HG03571 (cell line): ENCODE results near the gene LRP5.
"Not testable (repeated sequence)": the region's sequence is repeated elsewhere in the genome, so short reads cannot be mapped to it uniquely, and the experiment has no call there.

Experiments used
- ATAC-seq: cut with Tn5 transposase; IDR thresholded peaks from one replicate; pipeline ENCODE4 v1.9.1; 2021; ENCODE audit not compliant: unreplicated experiment

LRP5 gene

DNA sequence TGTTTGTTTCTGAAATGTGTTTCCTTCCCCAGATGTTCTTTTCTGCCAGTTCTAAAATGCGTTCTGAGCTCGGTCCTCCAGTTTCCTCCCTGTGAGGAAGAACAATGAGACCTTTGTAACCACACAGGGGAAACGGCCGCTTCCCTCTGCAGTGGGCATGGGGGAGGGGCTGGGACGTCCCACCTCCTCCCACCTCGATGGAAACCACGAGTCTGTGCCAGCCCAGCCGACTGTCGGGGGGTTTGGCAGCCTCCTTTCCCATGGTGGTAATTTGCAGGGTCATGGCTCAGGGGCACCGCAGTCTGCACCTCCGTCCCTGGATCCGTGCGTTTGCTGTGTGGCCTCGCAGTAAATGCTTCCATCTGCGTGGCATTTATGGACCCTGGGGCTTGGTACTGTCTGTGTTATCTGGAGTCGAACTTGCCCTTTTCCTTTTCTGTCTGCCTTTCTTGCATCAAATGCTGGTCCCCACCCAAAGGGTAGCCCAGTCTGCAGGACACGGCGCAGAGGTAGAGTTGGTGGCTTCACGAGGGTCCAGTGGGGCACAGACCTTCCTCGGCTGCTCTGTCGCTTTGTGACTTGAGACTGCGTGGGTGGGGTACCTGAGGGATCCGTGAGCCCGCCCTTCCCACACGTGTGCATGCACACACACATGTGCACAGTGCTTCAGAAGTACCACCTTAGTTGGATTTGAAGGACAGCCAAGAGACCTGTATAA, 16.1 kb downstream of the LRP5 start:
- no peak for ATAC-seq

DNA sequence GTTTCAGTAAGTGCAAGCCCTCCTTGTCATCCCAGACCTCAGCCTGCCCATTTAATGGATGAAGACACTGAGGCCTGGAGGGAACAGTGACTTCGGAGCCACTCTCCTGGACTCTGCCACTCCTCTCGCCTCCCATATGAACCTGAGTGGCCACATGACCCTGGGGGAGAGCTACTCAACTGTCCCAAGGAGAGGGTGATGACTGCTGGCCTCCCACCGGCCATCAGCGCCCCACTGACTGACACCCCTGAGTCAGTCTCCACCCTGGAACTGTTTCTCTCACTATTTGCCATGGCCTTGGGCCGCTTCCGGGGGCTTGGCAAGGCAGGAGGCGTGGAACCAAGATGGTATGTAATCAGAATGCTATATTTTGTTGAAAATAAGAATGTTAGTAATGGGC, 17.1 kb downstream of the LRP5 start:
- no peak for ATAC-seq

- no peak for ATAC-seq
Measured at GRCh38 chr11:68329978-68330699, 17.7 kb downstream of the LRP5 start.

DNA sequence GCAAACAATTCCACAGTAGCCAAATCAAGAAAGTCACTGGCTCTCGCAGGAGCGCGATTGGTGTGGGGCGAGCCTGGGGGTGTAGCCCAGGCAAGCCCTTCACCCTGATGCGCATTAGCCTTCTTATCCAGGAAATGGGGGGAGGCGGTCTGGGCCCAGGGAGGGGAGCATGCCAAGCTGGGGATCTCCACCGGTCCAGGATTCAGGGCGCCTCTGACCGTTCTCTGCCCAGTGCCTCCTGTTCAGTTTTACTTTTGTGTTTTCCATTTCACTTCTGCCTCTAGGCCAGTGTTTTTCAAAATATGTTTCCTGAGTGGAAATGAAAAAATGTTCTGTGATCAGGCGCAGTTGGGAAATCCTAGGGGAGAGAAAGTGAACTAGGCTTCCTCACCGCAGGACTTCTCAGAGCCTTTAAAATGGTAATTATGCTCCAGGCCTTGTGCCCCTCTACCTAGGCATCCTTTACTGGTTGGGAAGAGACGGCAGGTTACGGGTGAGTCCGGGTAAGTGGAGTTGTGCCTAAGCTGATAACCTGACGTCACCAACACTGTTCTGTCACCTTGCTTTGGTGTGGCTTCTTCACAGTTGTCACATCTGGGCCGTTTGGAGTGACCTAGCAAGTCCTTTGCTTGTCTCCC, 18.4 kb downstream of the LRP5 start:
- no peak for ATAC-seq

GRCh38 chr11:68331338-68331947, 19.1 kb downstream of the LRP5 start:
- ATAC-seq, result no peak

DNA sequence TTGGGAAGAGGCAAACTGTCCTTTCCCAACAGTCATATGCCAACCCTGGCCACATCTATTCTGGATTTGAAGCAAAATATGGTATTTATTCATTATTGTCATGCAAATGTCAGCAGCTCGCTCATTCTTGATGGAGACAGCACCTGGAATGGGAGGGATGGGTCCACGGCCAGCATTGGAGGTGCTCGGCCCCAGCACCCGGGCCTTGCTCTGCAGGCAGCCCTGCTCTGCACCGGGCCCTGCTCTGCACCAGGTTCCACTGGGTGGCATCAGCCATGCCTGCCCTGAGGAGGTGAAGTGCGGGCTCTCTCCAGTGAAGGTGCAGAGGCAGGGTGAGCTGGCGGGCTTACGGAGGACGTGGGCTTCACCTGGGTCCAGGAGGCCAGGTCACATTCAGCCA, 19.8 kb downstream of the LRP5 start:
- ATAC-seq, result no peak

- ATAC-seq, result no peak
Measured at GRCh38 chr11:68333173-68333572, 20.8 kb downstream of the LRP5 start.

GRCh38 chr11:68334923-68335322, 22.5 kb downstream of the LRP5 start:
- no peak for ATAC-seq

DNA sequence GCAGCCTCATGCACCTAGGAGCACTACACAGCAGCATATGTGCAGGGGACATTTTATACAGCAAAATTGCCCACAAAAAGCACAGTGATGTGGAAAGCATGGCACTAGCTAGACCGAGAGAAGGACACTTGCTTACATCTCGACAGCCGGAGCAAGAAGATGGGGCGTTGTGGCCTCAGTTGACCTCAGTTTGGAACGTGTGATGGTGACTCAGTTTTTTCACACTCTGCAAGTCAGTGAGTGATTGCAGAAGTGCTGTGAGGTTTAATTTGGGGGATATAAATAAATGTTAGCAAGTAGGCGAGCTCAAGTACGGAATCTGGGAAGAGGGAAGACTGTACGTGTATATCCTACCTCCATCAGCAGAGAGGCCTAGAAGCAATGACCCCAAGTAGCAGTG, 23.3 kb downstream of the LRP5 start:
- ATAC-seq, result no peak

- no peak for ATAC-seq
Measured at GRCh38 chr11:68336716-68337115, 24.3 kb downstream of the LRP5 start.

GRCh38 chr11:68337399-68337835, 25.0 kb downstream of the LRP5 start:
- no peak for ATAC-seq

- ATAC-seq, result no peak
Measured at GRCh38 chr11:68338051-68338780, 25.8 kb downstream of the LRP5 start.

GRCh38 chr11:68340003-68340767, 27.8 kb downstream of the LRP5 start:
- ATAC-seq, result no peak

- no peak for ATAC-seq
Measured at GRCh38 chr11:68340784-68341556, 28.6 kb downstream of the LRP5 start.

GRCh38 chr11:68341557-68342458, 29.4 kb downstream of the LRP5 start:
- ATAC-seq, result no peak

GRCh38 chr11:68342459-68343158, 30.2 kb downstream of the LRP5 start:
- ATAC-seq, result no peak

- no peak for ATAC-seq
Measured at GRCh38 chr11:68343761-68344256, 31.4 kb downstream of the LRP5 start.

- not testable (repeated sequence) for ATAC-seq
Measured at GRCh38 chr11:68344821-68345220, 32.4 kb downstream of the LRP5 start.
